Skeletal muscle cell (primary cell): ENCODE measurements around the gene RXRA.

ENCODE experiments used
- DNase-seq: peaks from one replicate; pipeline ENCODE4 v3.0.0-alpha.2; 2010; ENCODE audit warnings: low read depth
- H3K4me3 ChIP-seq: 2 replicates; pipeline ENCODE4 v1.5.1; 2011; ENCODE audit warnings: low read depth, mild to moderate bottlenecking, control low read depth, low read length, moderate library complexity

The RXRA gene

GRCh38 chr9:134388976-134389375, 62.7 kb downstream of the RXRA start:
- H3K4me3 ChIP-seq: no peak overlapping the region
- no peak for DNase-seq

- no peak for DNase-seq
- H3K4me3 ChIP-seq: no peak overlapping the region
These were observed 63.4 kb downstream of the RXRA start for GRCh38 chr9:134389642-134390041.

GRCh38 chr9:134390537-134390936, 64.3 kb downstream of the RXRA start:
- DNase-seq: no peak
- H3K4me3 ChIP-seq: no peak overlapping the region

GRCh38 chr9:134390947-134391318, 64.7 kb downstream of the RXRA start:
- no peak for DNase-seq
- no peak overlapping the region for H3K4me3 ChIP-seq

GRCh38 chr9:134391319-134392231, 65.3 kb downstream of the RXRA start:
- no peak for DNase-seq
- no peak overlapping the region for H3K4me3 ChIP-seq

- DNase-seq: no peak
- H3K4me3 ChIP-seq: no peak overlapping the region
These were observed 66.6 kb downstream of the RXRA start for GRCh38 chr9:134392900-134393299.

- DNase-seq: no peak
- no peak overlapping the region for H3K4me3 ChIP-seq
These were observed 67.5 kb downstream of the RXRA start for GRCh38 chr9:134393582-134394280.

GRCh38 chr9:134395002-134395517, 68.8 kb downstream of the RXRA start:
- no peak for DNase-seq
- H3K4me3 ChIP-seq: no peak overlapping the region

- no peak for DNase-seq
- no peak overlapping the region for H3K4me3 ChIP-seq
These were observed 69.5 kb downstream of the RXRA start for GRCh38 chr9:134395737-134396257.

GRCh38 chr9:134396258-134396742, 70.0 kb downstream of the RXRA start:
- no peak overlapping the region for H3K4me3 ChIP-seq

GRCh38 chr9:134396825-134397224, 70.6 kb downstream of the RXRA start:
- H3K4me3 ChIP-seq: no peak overlapping the region
- DNase-seq: no peak

More at GRCh38 chr9:134396258-134396742, 70.0 kb downstream of the RXRA start:
- DNase-seq: no peak

GRCh38 chr9:134398756-134399155, 72.5 kb downstream of the RXRA start:
- no peak for DNase-seq
- H3K4me3 ChIP-seq: no peak overlapping the region

- no peak overlapping the region for H3K4me3 ChIP-seq
- no peak for DNase-seq
These were observed 73.3 kb downstream of the RXRA start for GRCh38 chr9:134399435-134400056.

- no peak overlapping the region for H3K4me3 ChIP-seq
- DNase-seq: no peak
These were observed 74.0 kb downstream of the RXRA start for GRCh38 chr9:134400283-134400682.

- no peak for DNase-seq
- no peak overlapping the region for H3K4me3 ChIP-seq
These were observed 75.1 kb downstream of the RXRA start for GRCh38 chr9:134401391-134401790.

- no peak overlapping the region for H3K4me3 ChIP-seq
- DNase-seq: no peak
These were observed 75.9 kb downstream of the RXRA start for GRCh38 chr9:134402182-134402581.

- no peak overlapping the region for H3K4me3 ChIP-seq
- DNase-seq: no peak
These were observed 77.0 kb downstream of the RXRA start for GRCh38 chr9:134403292-134403681.

- DNase-seq: peak; percentile 72
- H3K4me3 ChIP-seq: no peak overlapping the region
These were observed 77.5 kb downstream of the RXRA start for GRCh38 chr9:134403682-134404301.
